Stimulated activated naive CD8-positive, alpha-beta T cell treated with anti-CD3 and anti-CD28 coated beads, Interleukin-15, Interleukin-2, amounts not matched to agents 100 ng/mL and 50 ng/mL, for 24 hours (primary cell): ENCODE data around the gene FAM161B.
A peak's percentile ranks its signal among the peaks of the same experiment; 100 is the strongest.
"Not testable (repeated sequence)": the region's sequence is repeated elsewhere in the genome, so short reads cannot be mapped to it uniquely, and the experiment has no call there.

Experiments
- H3K27ac Mint-ChIP-seq: one replicate; pipeline ENCODE4 v1.8.0; 2021; ENCODE audit warnings: mild to moderate bottlenecking, mixed read lengths
- H3K27me3 Mint-ChIP-seq: one replicate; pipeline ENCODE4 v1.8.0; 2021; ENCODE audit warnings: mixed read lengths
- H3K36me3 Mint-ChIP-seq: one replicate; pipeline ENCODE4 v1.8.0; 2021; ENCODE audit warnings: low read depth, mixed read lengths
- H3K4me1 Mint-ChIP-seq: one replicate; pipeline ENCODE4 v1.8.0; 2021; ENCODE audit warnings: low read depth, mixed read lengths
- H3K4me3 Mint-ChIP-seq: one replicate; pipeline ENCODE4 v1.8.0; 2021; ENCODE audit warnings: mild to moderate bottlenecking, mixed read lengths
- H3K9me3 Mint-ChIP-seq: one replicate; pipeline ENCODE4 v1.8.0; 2021; ENCODE audit warnings: mixed read lengths

FAM161B gene

DNA sequence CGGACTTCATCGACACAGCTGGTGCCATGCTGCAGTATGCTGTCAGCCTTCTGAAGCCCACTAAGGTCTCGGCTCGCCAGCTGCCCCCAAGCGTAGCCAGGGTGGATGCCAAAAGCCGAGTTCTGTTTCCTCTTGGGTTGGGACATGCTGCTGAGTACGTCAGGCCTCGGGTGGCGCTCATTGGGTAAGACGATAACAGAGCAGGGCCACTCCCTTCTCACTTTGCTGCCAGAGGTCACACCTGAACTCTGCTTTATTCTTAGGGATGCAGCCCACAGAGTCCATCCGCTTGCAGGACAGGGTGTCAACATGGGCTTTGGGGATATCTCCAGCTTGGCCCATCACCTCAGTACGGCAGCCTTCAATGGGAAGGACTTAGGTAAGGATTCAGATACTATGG lies 11.3 kb upstream of the FAM161B start:
- Mint-ChIP-seq H3K4me1 (no peaks in the 10 kb centered on the region), H3K9me3 (no peaks in the 10 kb centered on the region), H3K27me3 (no peaks in the 10 kb centered on the region), H3K36me3 (peaks cover 36% of the 10 kb centered on the region), H3K4me3 (no peak overlapping the region), H3K27ac (no peak overlapping the region)

DNA sequence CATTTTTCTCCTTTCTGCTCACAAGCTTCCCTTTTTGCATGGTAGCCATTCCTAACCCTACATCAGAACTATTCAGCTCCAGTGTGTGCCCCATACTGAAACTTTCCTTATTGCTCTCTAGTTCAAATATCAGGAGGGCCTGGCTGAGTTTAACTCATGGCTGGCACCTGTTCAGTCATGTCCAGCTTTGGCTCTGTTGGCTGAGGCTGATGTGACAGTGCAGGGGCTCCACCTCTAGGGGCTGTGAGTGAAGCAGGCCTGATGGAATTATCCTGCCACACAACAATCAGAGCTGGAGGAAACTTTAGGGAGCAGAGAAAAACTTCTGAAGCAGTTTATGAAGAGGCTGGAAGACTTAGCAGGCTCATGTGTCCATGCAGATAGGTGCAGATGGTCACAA lies 8.7 kb upstream of the FAM161B start:
- peaks cover 42% of the 10 kb centered on the region for H3K36me3 Mint-ChIP-seq
- no peaks in the 10 kb centered on the region for H3K4me1 Mint-ChIP-seq
- no peak overlapping the region for H3K27ac Mint-ChIP-seq
- no peak overlapping the region for H3K4me3 Mint-ChIP-seq
- H3K27me3 Mint-ChIP-seq, result no peaks in the 10 kb centered on the region
- no peaks in the 10 kb centered on the region for H3K9me3 Mint-ChIP-seq

DNA sequence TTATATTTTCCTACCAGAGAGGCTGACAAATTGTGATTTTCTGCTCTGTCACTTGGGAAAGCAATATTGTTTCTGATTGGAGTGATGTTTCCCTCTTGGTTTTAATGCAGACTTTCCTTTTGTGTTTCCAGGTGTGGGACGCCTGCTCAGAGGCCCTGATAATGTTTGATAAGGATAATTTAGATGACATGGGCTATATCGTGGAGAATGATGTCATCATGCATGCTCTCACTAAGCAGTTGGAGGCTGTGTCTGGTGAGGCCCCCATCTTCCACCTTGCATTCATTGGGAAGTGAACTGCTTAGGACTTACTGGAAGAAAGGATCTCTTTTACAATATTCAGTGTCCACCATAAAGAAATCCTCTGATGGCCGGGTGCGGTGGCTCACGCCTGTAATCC lies 5.8 kb upstream of the FAM161B start:
- Mint-ChIP-seq H3K4me3 (no peak overlapping the region), H3K4me1 (peaks cover 11% of the 10 kb centered on the region), H3K27me3 (no peaks in the 10 kb centered on the region), H3K27ac (no peak overlapping the region), H3K36me3 (peaks cover 26% of the 10 kb centered on the region), H3K9me3 (no peaks in the 10 kb centered on the region)

DNA sequence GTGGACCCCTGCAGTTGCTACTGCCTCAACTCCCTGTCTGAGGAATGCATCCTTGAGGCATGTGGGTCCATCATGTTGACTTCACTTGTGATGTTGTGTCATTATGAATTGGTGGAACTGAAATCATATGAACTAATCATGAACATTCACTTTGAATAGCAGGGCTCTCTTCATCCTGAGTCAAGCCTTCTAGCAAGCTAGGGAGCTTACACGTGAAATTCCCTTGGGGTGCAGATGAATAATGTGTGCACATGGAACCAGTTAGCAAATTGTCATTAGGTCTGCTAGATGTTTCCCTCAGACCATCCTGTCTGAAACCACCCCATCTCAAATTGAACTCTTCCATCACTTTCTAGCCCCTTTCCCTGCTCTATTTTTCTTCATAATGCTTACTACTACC lies 3.8 kb upstream of the FAM161B start:
- H3K9me3 Mint-ChIP-seq, result no peaks in the 10 kb centered on the region
- H3K36me3 Mint-ChIP-seq, result peaks cover 21% of the 10 kb centered on the region
- H3K27ac Mint-ChIP-seq, result peak overlapping the region; percentile 0
- peaks cover 14% of the 10 kb centered on the region for H3K4me1 Mint-ChIP-seq
- no peak overlapping the region for H3K4me3 Mint-ChIP-seq
- no peaks in the 10 kb centered on the region for H3K27me3 Mint-ChIP-seq

DNA sequence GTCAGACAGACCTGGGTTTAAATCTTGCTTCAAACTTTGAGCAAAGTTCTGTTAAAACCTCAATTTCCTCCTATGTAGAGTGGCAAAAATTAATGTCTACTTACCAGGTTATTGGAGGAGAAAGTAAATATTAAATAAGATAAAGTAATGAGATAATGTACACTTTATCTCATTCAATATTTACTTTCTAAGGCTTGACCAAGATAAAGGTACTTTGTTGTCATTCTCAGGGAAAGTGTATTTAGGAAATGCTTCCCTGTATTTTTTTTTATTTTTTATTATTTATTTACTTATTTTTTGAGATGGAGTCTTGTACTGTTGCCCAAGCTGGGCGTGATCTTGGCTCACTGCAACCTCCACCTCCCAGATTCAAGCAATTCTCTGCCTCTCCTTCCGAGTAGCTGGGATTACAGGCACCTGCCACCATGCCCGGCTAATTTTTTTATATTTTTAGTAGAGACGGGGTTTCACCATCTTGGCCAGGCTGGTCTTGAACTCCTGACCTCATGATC lies 4.7 kb downstream of the FAM161B start:
- Mint-ChIP-seq H3K27me3 (no peaks in the 10 kb centered on the region), H3K4me1 (no peaks in the 10 kb centered on the region), H3K9me3 (no peaks in the 10 kb centered on the region), H3K4me3 (no peak overlapping the region), H3K36me3 (no peaks in the 10 kb centered on the region), H3K27ac (no peak overlapping the region)

DNA sequence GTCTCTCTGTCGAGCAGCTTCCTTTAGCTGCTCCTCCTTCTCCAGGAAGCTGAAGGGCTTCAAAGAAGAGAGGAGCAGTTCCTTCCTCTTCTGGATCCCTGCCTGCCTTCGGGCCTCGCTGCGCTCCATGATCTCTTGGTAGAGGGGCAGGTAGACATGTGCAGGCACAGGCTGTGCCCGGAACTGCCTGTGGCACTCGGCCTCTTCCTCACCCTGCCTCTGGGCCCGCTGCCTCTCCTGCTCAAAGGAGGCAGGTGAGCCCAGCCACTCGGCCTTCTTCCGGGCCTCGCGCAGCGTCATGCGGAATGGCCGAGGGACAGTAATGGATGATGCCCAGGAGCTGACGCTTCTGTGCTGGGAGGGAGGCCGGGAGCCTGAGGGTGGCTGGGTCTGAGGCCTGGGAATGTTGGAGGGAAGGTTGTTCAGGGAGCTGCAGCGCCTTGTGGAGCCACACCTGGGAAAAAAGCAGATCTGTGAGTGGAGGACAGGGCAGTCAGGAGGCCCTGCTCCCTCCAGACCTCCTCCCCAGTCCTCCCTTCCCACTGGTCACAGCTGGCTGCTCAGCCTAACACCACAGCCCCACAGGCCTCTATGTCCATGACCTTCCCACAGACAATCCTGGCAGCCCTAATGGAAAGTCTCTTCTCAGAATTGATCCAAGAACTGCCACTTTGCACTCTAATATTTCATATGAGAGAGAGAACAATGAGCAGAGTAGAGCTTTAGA lies 5.3 kb downstream of the FAM161B start:
- H3K27ac Mint-ChIP-seq, result no peak overlapping the region
- no peaks in the 10 kb centered on the region for H3K27me3 Mint-ChIP-seq
- no peaks in the 10 kb centered on the region for H3K4me1 Mint-ChIP-seq
- no peaks in the 10 kb centered on the region for H3K36me3 Mint-ChIP-seq
- H3K4me3 Mint-ChIP-seq, result no peak overlapping the region
- no peaks in the 10 kb centered on the region for H3K9me3 Mint-ChIP-seq

DNA sequence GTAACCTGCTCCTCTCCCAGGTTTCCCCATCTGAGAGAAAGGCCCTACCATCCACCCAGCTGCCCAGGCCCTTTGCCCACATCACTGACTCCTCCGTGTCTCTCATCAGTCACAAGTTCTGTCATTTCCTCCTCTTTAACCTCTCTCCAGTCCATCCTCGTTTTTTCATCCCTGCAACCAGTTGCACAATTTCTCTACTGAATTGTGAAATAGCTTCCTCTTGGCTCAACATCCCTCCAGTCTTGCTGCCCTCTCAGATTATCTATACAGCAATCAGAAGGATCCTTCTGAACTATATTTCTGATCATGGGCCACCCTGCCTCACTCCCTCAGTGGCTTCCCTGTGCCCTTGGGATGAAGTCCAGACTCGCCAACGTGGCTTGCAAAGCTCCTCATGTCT lies 6.8 kb downstream of the FAM161B start:
- H3K4me3 Mint-ChIP-seq, result no peak overlapping the region
- no peaks in the 10 kb centered on the region for H3K27me3 Mint-ChIP-seq
- H3K9me3 Mint-ChIP-seq, result no peaks in the 10 kb centered on the region
- H3K36me3 Mint-ChIP-seq, result no peaks in the 10 kb centered on the region
- no peak overlapping the region for H3K27ac Mint-ChIP-seq
- no peaks in the 10 kb centered on the region for H3K4me1 Mint-ChIP-seq

DNA sequence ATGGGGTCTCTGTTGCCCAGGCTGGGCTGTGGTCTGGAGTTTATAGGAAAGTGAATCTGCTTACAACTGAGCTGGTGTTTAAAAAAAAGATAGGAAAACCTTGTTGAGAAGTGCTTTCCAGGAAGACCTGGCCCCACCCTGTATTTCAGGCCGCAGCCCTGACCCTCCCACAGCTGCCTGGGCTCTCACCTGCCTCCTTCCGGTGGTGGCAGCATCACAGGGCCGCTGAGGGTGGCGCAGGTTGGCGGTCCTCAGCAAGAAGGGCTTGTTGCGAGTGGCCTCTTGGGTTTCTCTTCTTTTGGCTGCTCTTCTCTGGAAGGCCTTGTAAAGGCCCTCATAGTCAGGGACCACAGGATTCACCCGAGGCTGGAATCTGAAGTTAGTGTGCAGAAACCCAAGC lies 7.7 kb downstream of the FAM161B start:
- Mint-ChIP-seq H3K27ac (no peak overlapping the region), H3K9me3 (no peaks in the 10 kb centered on the region), H3K4me3 (no peak overlapping the region), H3K27me3 (no peaks in the 10 kb centered on the region), H3K4me1 (no peaks in the 10 kb centered on the region), H3K36me3 (no peaks in the 10 kb centered on the region)

DNA sequence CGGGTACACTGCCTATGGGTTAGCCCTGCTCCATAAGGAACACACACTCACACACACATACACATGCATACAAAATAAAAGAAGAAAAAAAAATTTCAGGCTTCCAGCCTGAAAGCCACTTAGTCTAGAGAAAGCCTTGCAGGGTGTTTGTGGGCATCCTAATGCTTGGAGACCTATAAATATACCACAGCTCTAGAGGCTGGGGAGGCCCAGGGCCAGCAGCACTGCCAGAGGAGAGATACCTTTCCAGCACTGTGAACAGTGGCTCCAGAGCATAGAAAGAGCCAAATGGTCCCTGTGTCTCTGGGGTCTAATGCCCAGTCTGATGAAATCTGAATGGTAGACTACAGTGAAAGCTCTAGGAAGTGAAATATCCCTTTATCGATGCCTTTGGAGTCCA lies 12.9 kb downstream of the FAM161B start:
- H3K9me3 Mint-ChIP-seq, result no peaks in the 10 kb centered on the region
- no peaks in the 10 kb centered on the region for H3K27me3 Mint-ChIP-seq
- peak overlapping the region; percentile 43 for H3K27ac Mint-ChIP-seq
- H3K36me3 Mint-ChIP-seq, result peaks cover 27% of the 10 kb centered on the region
- H3K4me1 Mint-ChIP-seq, result no peaks in the 10 kb centered on the region
- no peak overlapping the region for H3K4me3 Mint-ChIP-seq

DNA sequence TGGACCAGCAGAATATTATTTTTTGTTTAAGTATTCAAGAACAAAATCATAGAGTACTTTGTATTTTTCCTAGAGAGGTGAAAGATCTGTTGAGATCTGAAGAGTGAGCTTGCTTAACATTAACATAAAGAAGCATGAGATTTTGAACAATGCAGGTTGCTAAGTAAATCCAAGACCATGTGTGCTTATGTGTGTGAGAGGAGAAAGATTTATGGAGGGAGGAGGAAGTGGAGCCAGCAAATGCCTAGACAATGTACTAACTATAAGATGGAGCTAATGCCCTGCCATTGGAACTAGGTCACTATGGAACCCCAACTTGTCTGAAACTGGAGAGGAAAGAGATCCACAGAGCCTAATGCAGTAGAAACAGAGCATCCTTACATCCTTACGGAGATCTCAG lies 13.3 kb downstream of the FAM161B start:
- Mint-ChIP-seq H3K27ac (peak overlapping the region; percentile 43), H3K4me3 (no peak overlapping the region), H3K4me1 (no peaks in the 10 kb centered on the region), H3K9me3 (no peaks in the 10 kb centered on the region), H3K36me3 (peaks cover 32% of the 10 kb centered on the region), H3K27me3 (no peaks in the 10 kb centered on the region)

DNA sequence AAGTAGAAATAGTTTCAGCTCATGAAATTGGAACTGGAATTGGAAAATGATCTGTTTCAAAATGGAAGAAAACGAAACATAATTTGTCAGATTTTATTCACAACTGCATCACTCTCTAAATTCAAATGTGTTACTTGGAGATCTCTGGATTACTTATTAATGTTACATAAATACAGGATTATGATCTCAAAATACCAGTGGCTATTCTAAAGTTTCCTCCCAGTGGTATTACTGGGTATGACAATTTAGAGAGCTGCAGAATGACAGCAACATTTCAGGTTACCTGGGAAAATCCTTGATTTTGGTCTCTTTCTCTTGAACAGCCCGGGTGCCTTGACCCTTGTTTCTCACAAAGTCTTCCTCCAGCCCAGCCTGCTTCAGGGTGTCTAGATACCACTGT lies 14.2 kb downstream of the FAM161B start:
- Mint-ChIP-seq H3K9me3 (no peaks in the 10 kb centered on the region), H3K36me3 (peaks cover 39% of the 10 kb centered on the region), H3K27me3 (no peaks in the 10 kb centered on the region), H3K4me3 (no peak overlapping the region), H3K4me1 (no peaks in the 10 kb centered on the region), H3K27ac (no peak overlapping the region)

DNA sequence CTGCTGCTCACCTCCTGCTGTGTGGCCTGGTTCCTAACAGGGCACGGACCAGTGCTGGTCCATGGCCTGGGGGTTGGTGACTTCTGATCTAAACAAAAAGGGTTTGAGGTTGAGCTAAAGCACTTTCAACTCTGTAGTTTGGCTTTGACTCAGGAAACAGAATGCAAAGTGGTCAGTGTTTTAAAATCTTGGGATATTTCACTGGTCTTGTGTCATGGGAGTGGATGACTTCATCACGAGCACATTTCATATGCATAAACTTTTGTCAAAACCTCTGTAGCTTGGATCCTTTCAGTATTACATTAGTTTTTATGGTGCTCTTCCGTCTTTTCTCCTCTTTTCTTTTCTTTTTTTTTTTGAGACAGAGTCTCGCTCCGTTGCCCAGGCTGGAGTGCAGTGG lies 25.6 kb downstream of the FAM161B start:
- peaks cover 93% of the 10 kb centered on the region for H3K36me3 Mint-ChIP-seq
- H3K27ac Mint-ChIP-seq, result no peak overlapping the region

DNA sequence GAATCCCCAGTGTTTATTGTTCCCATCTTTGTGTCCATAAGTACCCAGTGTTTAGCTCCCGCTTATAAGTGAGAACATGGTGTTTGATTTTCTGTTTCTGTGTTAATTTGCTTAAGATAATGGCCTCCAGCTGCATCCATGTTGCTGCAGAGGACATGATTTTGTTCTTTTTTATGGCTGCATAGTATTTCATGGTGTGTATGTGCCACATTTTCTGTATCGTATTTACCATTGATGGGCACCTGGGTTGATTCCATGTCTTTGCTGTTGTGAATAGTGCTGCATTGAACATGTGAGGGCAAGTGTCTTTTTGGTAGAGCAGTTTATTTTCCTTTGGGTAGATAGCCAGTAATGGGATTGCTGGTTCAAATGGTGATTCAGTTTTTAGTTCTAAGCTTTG lies 30.4 kb downstream of the FAM161B start:
- not testable (repeated sequence) for H3K9me3 Mint-ChIP-seq, H3K4me3 Mint-ChIP-seq, H3K4me1 Mint-ChIP-seq, H3K27me3 Mint-ChIP-seq
- peaks cover 74% of the 10 kb centered on the region for H3K36me3 Mint-ChIP-seq
- peak overlapping the region; percentile 52 for H3K27ac Mint-ChIP-seq

More for the DNA sequence above, 25.6 kb downstream of the FAM161B start:
- Mint-ChIP-seq H3K9me3 (no peaks in the 10 kb centered on the region), H3K27me3 (no peaks in the 10 kb centered on the region), H3K4me1 (no peaks in the 10 kb centered on the region), H3K4me3 (no peak overlapping the region)

DNA sequence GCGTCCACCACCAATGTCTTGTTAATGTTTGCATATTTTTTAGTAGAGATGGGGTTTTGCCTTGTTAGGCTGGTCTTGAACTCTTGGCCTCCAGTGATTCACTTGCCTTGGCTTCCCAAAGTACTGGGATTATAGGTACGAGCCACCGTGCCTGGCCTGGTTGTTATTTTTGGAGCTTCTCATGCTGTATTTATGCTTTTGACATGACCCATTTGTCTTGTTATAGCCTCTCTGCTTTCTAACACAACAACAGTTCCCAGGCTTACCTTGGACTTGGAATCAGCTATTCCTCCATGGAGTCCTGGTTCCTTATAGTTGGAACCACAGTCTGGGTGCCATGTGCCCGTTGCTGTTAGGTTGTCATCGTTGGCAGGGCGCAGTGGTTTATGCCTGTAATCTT lies 33.6 kb downstream of the FAM161B start:
- Mint-ChIP-seq H3K27me3 (no peaks in the 10 kb centered on the region), H3K36me3 (peaks cover 70% of the 10 kb centered on the region), H3K4me1 (no peaks in the 10 kb centered on the region), H3K27ac (no peak overlapping the region), H3K9me3 (no peaks in the 10 kb centered on the region), H3K4me3 (no peak overlapping the region)

DNA sequence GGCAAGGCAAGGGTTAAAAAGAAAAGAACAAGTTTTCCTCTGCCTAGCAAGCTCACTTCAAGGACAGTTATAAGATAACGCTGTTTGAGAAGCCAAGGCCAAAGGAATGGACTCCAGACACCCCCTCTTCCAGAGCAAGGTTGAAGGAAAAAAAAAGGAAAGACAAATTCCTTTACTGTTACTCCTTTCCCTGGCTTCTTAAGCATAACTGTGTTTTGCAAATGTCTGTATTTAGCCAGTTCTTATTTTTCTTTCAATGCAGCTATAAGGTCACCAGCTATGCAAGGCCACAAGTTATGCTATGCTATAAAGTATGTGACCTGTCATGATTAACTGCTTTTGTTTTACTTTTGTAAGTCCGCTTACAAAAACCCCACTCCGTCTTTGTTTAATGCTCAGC lies 36.6 kb downstream of the FAM161B start:
- Mint-ChIP-seq H3K27me3 (no peaks in the 10 kb centered on the region), H3K9me3 (no peaks in the 10 kb centered on the region), H3K27ac (no peak overlapping the region), H3K36me3 (peaks cover 75% of the 10 kb centered on the region), H3K4me3 (no peak overlapping the region), H3K4me1 (no peaks in the 10 kb centered on the region)

DNA sequence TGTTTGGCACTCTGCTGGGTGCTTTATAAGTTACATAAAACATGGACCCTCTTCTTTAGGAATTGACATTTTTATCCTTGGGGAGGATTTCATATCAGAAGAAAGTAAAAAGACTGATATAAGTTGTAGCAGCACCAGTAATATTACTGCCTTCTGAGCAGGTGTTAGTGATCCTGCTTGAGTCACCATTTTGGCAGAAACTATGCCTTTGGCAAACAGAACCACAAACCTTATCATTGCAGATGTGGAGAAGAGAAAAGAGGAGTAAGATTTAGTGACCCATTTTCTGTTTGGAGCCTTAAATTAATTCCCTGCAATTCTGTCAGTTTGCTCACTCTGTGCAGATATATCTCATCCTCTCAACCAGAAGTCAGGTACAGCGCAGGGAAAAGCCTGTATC lies 40.2 kb downstream of the FAM161B start:
- Mint-ChIP-seq H3K4me3 (no peak overlapping the region), H3K27ac (no peak overlapping the region), H3K27me3 (no peaks in the 10 kb centered on the region), H3K4me1 (no peaks in the 10 kb centered on the region), H3K36me3 (peaks cover 81% of the 10 kb centered on the region), H3K9me3 (no peaks in the 10 kb centered on the region)
